WTC11 (cell line): ENCODE measurements around the gene UBE2J2. TPM values are rescaled to one million over a fixed set of nuclear protein-coding genes. Genes with fewer than 3 reads are reported as not detected.

ENCODE experiments used
- ATAC-seq: fragments of 200-7000 bp; cut with Tn5 transposase; 2 replicates; pipeline ENCODE4 v1.10.0; 2021; ENCODE audit warnings: mild to moderate bottlenecking, moderate library complexity
- CTCF ChIA-PET: fragments of 300-600 bp; sonication (Branson Sonifier 250); formaldehyde crosslinking; loops from one replicate; lab custom pipeline; 2021; ENCODE audit warnings: antibody characterized with exemption; lab: Charles Lee
- POLR2A ChIA-PET: fragments of 350-600 bp; sonication (Branson Sonifier 250); formaldehyde crosslinking; loops from one replicate; lab custom pipeline; 2021; ENCODE audit warnings: antibody characterized with exemption; lab: Charles Lee
- DNase-seq: peaks from one replicate; pipeline ENCODE4 v3.0.0; 2021; ENCODE audit warnings: low spot score
- H3K27ac Mint-ChIP-seq: 2 replicates; pipeline ENCODE4 v1.8.0; 2021; ENCODE audit warnings: mixed read lengths
- H3K27me3 Mint-ChIP-seq: 2 replicates; pipeline ENCODE4 v1.8.0; 2021; ENCODE audit warnings: low read depth, mild to moderate bottlenecking, moderate library complexity, mixed read lengths
- H3K36me3 Mint-ChIP-seq: 2 replicates; pipeline ENCODE4 v1.8.0; 2021; ENCODE audit warnings: mixed read lengths
- H3K4me1 Mint-ChIP-seq: 2 replicates; pipeline ENCODE4 v1.8.0; 2022; ENCODE audit warnings: mixed read lengths
- H3K4me3 Mint-ChIP-seq: 2 replicates; pipeline ENCODE4 v1.8.0; 2021; ENCODE audit warnings: mild to moderate bottlenecking, moderate library complexity, mixed read lengths
- H3K9me3 Mint-ChIP-seq: 2 replicates; pipeline ENCODE4 v1.8.0; 2021; ENCODE audit warnings: mixed read lengths
- HMGA2 ChIP-seq: fragments of 250-450 bp; sonication (Bioruptor Pico); IDR thresholded peaks from 2 replicates; pipeline ENCODE4 v1.4.0; 2021; ENCODE audit warnings: mild to moderate bottlenecking, moderate library complexity
- JUN ChIP-seq: sonication (generic); formaldehyde crosslinking; IDR thresholded peaks from 2 replicates; pipeline ENCODE4 v1.8.0; 2023; ENCODE audit warnings: mild to moderate bottlenecking, missing genetic modification reagents
- MXD4 ChIP-seq: fragments of 250-450 bp; sonication (Bioruptor Pico); IDR thresholded peaks from 2 replicates; pipeline ENCODE4 v1.8.0; 2021; ENCODE audit warnings: mild to moderate bottlenecking, moderate library complexity, borderline replicate concordance
- ZNF263 ChIP-seq: sonication (generic); formaldehyde crosslinking; IDR thresholded peaks from 2 replicates; pipeline ENCODE4 v1.8.1; 2022; ENCODE audit warnings: low read depth, mild to moderate bottlenecking, moderate library complexity, missing genetic modification reagents
- ZNF671 ChIP-seq: fragments of 250-450 bp; sonication (Bioruptor Pico); IDR thresholded peaks from 2 replicates; pipeline ENCODE4 v1.8.0; 2021; ENCODE audit warnings: mild to moderate bottlenecking
- total RNA-seq: library from RNA; stranded (reverse); gene quantifications from 3 replicates; pipeline ENCODE4 v1.2.3, GENCODE V29; 2021
- TF ChIP-seq, protein P1 (sequence below): fragments of 250-450 bp; sonication (Bioruptor Pico); IDR thresholded peaks from 2 replicates; pipeline ENCODE4 v1.9.0; 2021; ENCODE audit warnings: mild to moderate bottlenecking
- TF ChIP-seq, protein P2 (sequence below): sonication (generic); formaldehyde crosslinking; IDR thresholded peaks from 2 replicates; pipeline ENCODE4 v1.8.1; 2022; ENCODE audit warnings: mild to moderate bottlenecking, moderate library complexity, missing genetic modification reagents
- TF ChIP-seq, protein P3 (sequence below): sonication (generic); formaldehyde crosslinking; IDR thresholded peaks from 2 replicates; pipeline ENCODE4 v1.8.1; 2023; ENCODE audit warnings: mild to moderate bottlenecking, missing genetic modification reagents, borderline replicate concordance
- TF ChIP-seq, protein P4 (sequence below): sonication (generic); formaldehyde crosslinking; IDR thresholded peaks from 2 replicates; pipeline ENCODE4 v1.8.1; 2022; ENCODE audit warnings: missing genetic modification reagents, borderline replicate concordance
- TF ChIP-seq, protein P5 (sequence below): sonication (generic); formaldehyde crosslinking; IDR thresholded peaks from 2 replicates; pipeline ENCODE4 v1.8.1; 2023; ENCODE audit warnings: mild to moderate bottlenecking, moderate library complexity, missing genetic modification reagents

Gene UBE2J2
- total RNA-seq, 1 experiment from 2014 or later = 72.2 TPM

DNA sequence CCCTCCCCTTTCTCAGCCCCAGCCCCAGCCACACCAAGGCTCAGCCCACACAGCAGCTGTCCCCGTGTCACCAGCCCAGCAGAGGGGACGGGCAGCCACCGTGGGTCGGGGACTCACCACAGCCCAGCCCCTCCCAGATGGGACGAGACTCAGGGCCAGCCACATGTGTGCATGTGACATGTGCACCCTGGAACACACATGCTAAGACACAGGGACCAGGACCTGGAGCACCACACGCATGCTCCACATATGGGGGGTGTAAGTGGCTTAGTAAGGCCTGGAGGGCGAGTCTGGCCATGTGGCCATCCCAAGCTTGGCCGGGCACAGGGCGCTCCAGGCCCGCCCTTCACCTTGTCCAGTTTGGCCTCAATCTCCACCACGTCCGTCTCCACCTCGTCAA is 30.1 kb upstream of the UBE2J2 start (continued):
- TF ChIP-seq JUN (CRISPR knock-in tag) = no peak
- TF ChIP-seq, protein P1, sequence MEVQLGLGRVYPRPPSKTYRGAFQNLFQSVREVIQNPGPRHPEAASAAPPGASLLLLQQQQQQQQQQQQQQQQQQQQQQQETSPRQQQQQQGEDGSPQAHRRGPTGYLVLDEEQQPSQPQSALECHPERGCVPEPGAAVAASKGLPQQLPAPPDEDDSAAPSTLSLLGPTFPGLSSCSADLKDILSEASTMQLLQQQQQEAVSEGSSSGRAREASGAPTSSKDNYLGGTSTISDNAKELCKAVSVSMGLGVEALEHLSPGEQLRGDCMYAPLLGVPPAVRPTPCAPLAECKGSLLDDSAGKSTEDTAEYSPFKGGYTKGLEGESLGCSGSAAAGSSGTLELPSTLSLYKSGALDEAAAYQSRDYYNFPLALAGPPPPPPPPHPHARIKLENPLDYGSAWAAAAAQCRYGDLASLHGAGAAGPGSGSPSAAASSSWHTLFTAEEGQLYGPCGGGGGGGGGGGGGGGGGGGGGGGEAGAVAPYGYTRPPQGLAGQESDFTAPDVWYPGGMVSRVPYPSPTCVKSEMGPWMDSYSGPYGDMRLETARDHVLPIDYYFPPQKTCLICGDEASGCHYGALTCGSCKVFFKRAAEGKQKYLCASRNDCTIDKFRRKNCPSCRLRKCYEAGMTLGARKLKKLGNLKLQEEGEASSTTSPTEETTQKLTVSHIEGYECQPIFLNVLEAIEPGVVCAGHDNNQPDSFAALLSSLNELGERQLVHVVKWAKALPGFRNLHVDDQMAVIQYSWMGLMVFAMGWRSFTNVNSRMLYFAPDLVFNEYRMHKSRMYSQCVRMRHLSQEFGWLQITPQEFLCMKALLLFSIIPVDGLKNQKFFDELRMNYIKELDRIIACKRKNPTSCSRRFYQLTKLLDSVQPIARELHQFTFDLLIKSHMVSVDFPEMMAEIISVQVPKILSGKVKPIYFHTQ (CRISPR knock-in tag) = no peak
- TF ChIP-seq ZNF671 = no peak
- TF ChIP-seq, protein P2, sequence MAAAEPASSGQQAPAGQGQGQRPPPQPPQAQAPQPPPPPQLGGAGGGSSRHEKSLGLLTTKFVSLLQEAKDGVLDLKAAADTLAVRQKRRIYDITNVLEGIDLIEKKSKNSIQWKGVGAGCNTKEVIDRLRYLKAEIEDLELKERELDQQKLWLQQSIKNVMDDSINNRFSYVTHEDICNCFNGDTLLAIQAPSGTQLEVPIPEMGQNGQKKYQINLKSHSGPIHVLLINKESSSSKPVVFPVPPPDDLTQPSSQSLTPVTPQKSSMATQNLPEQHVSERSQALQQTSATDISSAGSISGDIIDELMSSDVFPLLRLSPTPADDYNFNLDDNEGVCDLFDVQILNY = no peak
- TF ChIP-seq, protein P3, sequence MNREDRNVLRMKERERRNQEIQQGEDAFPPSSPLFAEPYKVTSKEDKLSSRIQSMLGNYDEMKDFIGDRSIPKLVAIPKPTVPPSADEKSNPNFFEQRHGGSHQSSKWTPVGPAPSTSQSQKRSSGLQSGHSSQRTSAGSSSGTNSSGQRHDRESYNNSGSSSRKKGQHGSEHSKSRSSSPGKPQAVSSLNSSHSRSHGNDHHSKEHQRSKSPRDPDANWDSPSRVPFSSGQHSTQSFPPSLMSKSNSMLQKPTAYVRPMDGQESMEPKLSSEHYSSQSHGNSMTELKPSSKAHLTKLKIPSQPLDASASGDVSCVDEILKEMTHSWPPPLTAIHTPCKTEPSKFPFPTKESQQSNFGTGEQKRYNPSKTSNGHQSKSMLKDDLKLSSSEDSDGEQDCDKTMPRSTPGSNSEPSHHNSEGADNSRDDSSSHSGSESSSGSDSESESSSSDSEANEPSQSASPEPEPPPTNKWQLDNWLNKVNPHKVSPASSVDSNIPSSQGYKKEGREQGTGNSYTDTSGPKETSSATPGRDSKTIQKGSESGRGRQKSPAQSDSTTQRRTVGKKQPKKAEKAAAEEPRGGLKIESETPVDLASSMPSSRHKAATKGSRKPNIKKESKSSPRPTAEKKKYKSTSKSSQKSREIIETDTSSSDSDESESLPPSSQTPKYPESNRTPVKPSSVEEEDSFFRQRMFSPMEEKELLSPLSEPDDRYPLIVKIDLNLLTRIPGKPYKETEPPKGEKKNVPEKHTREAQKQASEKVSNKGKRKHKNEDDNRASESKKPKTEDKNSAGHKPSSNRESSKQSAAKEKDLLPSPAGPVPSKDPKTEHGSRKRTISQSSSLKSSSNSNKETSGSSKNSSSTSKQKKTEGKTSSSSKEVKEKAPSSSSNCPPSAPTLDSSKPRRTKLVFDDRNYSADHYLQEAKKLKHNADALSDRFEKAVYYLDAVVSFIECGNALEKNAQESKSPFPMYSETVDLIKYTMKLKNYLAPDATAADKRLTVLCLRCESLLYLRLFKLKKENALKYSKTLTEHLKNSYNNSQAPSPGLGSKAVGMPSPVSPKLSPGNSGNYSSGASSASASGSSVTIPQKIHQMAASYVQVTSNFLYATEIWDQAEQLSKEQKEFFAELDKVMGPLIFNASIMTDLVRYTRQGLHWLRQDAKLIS = no peak
- TF ChIP-seq, all 79 proteins: peak for 0

DNA sequence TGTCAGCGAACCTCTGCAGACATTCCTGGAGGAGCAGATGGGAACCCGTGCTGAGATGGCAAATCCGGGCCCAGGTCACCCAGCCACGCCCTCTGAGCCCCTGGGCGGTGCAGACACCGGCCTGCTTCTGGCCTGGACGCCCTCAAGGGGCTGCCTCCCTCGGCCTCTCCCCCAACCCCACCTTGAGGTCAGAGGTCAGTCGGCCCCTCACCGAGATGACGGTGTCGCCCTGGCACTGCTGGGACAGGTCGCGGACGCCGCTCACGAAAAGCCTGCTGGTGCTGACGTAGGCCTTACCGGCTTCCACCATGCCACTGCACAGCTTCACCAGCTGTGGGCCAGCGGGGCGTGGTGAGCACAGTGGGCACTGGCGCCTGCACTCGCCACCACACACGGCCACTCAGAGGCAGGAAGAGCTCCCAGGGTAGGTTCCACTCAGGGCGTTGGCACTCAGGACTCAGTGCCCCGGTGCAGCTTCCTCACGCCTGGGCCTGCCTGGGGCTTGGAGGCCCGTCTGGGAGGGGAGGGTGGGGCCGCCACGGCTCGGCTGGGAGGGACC is 29.4 kb upstream of the UBE2J2 start:
- H3K27me3 Mint-ChIP-seq = peaks cover 6% of the 10 kb centered on the region; the same call in 1 of the 2 replicates
- ATAC-seq (no peak), DNase-seq (no peak)
- peaks cover 21% of the 10 kb centered on the region for H3K4me1 Mint-ChIP-seq
- H3K27ac Mint-ChIP-seq = no peak overlapping the region
- ChIA-PET POLR2A (interaction anchor here (2.6 kb wide), 1 partner anchor 13 kb away, joined by 7 read pairs; no protein-coding TSS in a partner anchor), CTCF (interaction anchor here (7.6 kb wide), 1 partner anchor 11 kb away, joined by 81 read pairs; no protein-coding TSS in a partner anchor)
- TF ChIP-seq, protein P4, sequence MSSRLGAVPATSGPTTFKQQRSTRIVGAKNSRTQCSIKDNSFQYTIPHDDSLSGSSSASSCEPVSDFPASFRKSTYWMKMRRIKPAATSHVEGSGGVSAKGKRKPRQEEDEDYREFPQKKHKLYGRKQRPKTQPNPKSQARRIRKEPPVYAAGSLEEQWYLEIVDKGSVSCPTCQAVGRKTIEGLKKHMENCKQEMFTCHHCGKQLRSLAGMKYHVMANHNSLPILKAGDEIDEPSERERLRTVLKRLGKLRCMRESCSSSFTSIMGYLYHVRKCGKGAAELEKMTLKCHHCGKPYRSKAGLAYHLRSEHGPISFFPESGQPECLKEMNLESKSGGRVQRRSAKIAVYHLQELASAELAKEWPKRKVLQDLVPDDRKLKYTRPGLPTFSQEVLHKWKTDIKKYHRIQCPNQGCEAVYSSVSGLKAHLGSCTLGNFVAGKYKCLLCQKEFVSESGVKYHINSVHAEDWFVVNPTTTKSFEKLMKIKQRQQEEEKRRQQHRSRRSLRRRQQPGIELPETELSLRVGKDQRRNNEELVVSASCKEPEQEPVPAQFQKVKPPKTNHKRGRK (CRISPR knock-in tag) = no peak
- H3K9me3 Mint-ChIP-seq = no peaks in the 10 kb centered on the region
- no peak overlapping the region for H3K4me3 Mint-ChIP-seq
- H3K36me3 Mint-ChIP-seq = no peaks in the 10 kb centered on the region

DNA sequence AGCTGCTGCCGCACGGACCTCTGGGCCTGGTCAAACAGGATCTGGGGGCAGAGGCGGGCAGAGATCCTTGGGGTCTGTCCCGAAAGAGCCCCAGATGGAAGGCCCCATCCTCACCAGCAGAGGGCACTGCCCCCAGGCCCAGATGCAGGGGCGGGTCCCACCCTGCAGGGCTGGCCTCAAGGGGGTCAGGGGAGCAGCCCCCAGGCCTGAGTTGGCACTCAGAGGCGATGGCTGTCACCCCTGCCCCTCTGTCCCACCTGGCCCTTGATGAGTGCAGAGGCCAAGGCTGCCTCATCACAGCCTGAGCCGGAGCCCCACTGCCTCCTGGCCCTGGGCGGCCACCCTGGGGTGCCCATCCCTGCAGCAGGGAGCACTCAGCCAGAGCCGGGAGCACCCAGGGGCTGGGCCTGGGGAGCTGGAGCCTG is 28.4 kb upstream of the UBE2J2 start:
- peak; percentile 23 for ATAC-seq
- Mint-ChIP-seq H3K4me3 (no peak overlapping the region), H3K9me3 (no peaks in the 10 kb centered on the region), H3K4me1 (peaks cover 18% of the 10 kb centered on the region), H3K36me3 (no peaks in the 10 kb centered on the region), H3K27ac (no peak overlapping the region), H3K27me3 (peaks cover 5% of the 10 kb centered on the region; the same call in 1 of the 2 replicates)
- ChIA-PET POLR2A (no interaction called here), CTCF (interaction anchor here (1.1 to 7.6 kb wide), 3 partner anchors 10 to 28 kb away, joined by 3 to 81 read pairs (median 3); partner anchors contain the start of gene UBE2J2)
- peak; percentile 66 for DNase-seq
- TF ChIP-seq MXD4 (CRISPR knock-in tag) (no peak), ZNF263 (CRISPR knock-in tag) (peak; percentile 73), HMGA2 (CRISPR knock-in tag) (no peak)
- TF ChIP-seq, protein P5, sequence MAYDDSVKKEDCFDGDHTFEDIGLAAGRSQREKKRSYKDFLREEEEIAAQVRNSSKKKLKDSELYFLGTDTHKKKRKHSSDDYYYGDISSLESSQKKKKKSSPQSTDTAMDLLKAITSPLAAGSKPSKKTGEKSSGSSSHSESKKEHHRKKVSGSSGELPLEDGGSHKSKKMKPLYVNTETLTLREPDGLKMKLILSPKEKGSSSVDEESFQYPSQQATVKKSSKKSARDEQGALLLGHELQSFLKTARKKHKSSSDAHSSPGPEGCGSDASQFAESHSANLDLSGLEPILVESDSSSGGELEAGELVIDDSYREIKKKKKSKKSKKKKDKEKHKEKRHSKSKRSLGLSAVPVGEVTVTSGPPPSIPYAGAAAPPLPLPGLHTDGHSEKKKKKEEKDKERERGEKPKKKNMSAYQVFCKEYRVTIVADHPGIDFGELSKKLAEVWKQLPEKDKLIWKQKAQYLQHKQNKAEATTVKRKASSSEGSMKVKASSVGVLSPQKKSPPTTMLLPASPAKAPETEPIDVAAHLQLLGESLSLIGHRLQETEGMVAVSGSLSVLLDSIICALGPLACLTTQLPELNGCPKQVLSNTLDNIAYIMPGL (CRISPR knock-in tag) = peak; percentile 52; the same call in 1 of the 2 replicates
- TF ChIP-seq, protein P1 (CRISPR knock-in tag) = no peak
- TF ChIP-seq, protein P3 = no peak
